ENCODE data around the gene FCN1. TPM values are rescaled to one million over a fixed set of nuclear protein-coding genes. Genes with fewer than 3 reads are reported as not detected.

Gene FCN1
- total RNA-seq, 4 donors from 2014 or later: 1.3 to 26.0 (median 1.8) TPM

- H3K9me3 ChIP-seq: no peaks in the 10 kb centered on the region
- H3K27ac ChIP-seq (replicated peaks in 1 of 4): no peak overlapping the region
- H3K4me3 ChIP-seq: no peak overlapping the region
- H3K4me1 ChIP-seq: peaks cover 0 to 7% (median 0%) of the 10 kb centered on the region in 4 donors
- no peak for DNase-seq (ENCODE audit: extremely low spot score)
- H3K36me3 ChIP-seq: no peaks in the 10 kb centered on the region
- H3K27me3 ChIP-seq: peaks cover 0 to 61% (median 0%) of the 10 kb centered on the region in 4 donors
- intact Hi-C loops (cut with DNase I): no loop called here
- WGBS: 93% methylated on average over 5 of the region's 5 CpGs
- TF ChIP-seq EP300 (IDR thresholded peaks at IDR 0.05): no peak
- no peak for TF ChIP-seq POLR2A (IDR thresholded peaks at IDR 0.05; ENCODE audit: low read depth)
- TF ChIP-seq POLR2AphosphoS5 (IDR thresholded peaks at IDR 0.05): no peak
Measured at GRCh38 chr9:134932606-134933005, 14.9 kb upstream of the FCN1 start.

GRCh38 chr9:134932171-134932570 is 14.5 kb upstream of the FCN1 start:
- no peak for DNase-seq (ENCODE audit: extremely low spot score)
- Histone ChIP-seq H3K27ac (replicated peaks in 1 of 4) (no peak overlapping the region), H3K4me3 (no peak overlapping the region), H3K27me3 (peaks cover 0 to 57% (median 0%) of the 10 kb centered on the region in 4 donors), H3K36me3 (no peaks in the 10 kb centered on the region), H3K9me3 (no peaks in the 10 kb centered on the region), H3K4me1 (peaks cover 0 to 7% (median 0%) of the 10 kb centered on the region in 4 donors)
- 94% methylated on average over 12 of the region's 12 CpGs for WGBS
- intact Hi-C loops (cut with DNase I): no loop called here
- TF ChIP-seq CTCF (IDR thresholded peaks at IDR 0.05) (no peak), POLR2AphosphoS5 (IDR thresholded peaks at IDR 0.05) (no peak), EP300 (IDR thresholded peaks at IDR 0.05) (no peak), POLR2A (IDR thresholded peaks at IDR 0.05; ENCODE audit: low read depth) (no peak)

- intact Hi-C loops (cut with DNase I): no loop called here
Measured at GRCh38 chr9:134930398-134930797, 12.7 kb upstream of the FCN1 start.

GRCh38 chr9:134929193-134930158 is 11.8 kb upstream of the FCN1 start:
- intact Hi-C loops (cut with DNase I): no loop called here
- Histone ChIP-seq H3K4me1 (peaks cover 0 to 7% (median 0%) of the 10 kb centered on the region in 4 donors), H3K27ac (replicated peaks in 1 of 4) (no peak overlapping the region), H3K36me3 (no peaks in the 10 kb centered on the region), H3K9me3 (no peaks in the 10 kb centered on the region), H3K27me3 (peaks cover 0 to 37% (median 0%) of the 10 kb centered on the region in 4 donors), H3K4me3 (no peak overlapping the region)
- no peak for DNase-seq (ENCODE audit: extremely low spot score)
- WGBS: 75% methylated on average over 12 of the region's 13 CpGs
- TF ChIP-seq CTCF (IDR thresholded peaks at IDR 0.05): no peak
- TF ChIP-seq POLR2A (IDR thresholded peaks at IDR 0.05; ENCODE audit: low read depth): no peak
- no peak for TF ChIP-seq EP300 (IDR thresholded peaks at IDR 0.05)
- TF ChIP-seq POLR2AphosphoS5 (IDR thresholded peaks at IDR 0.05): no peak

More at GRCh38 chr9:134930398-134930797, 12.7 kb upstream of the FCN1 start:
- peaks cover 0 to 7% (median 0%) of the 10 kb centered on the region in 4 donors for H3K4me1 ChIP-seq
- WGBS: 88% methylated on average over 13 of the region's 13 CpGs
- DNase-seq (ENCODE audit: extremely low spot score): no peak
- TF ChIP-seq POLR2AphosphoS5 (IDR thresholded peaks at IDR 0.05): no peak
- no peak for TF ChIP-seq POLR2A (IDR thresholded peaks at IDR 0.05; ENCODE audit: low read depth)
- TF ChIP-seq EP300 (IDR thresholded peaks at IDR 0.05): no peak
- H3K9me3 ChIP-seq: no peaks in the 10 kb centered on the region
- H3K27ac ChIP-seq (replicated peaks in 1 of 4): no peak overlapping the region
- H3K36me3 ChIP-seq: no peaks in the 10 kb centered on the region
- no peak overlapping the region for H3K4me3 ChIP-seq
- H3K27me3 ChIP-seq: peaks cover 0 to 46% (median 0%) of the 10 kb centered on the region in 4 donors

- no peaks in the 10 kb centered on the region for H3K36me3 ChIP-seq
- TF ChIP-seq CTCF (IDR thresholded peaks at IDR 0.05) (no peak), POLR2A (IDR thresholded peaks at IDR 0.05; ENCODE audit: low read depth) (no peak), POLR2AphosphoS5 (IDR thresholded peaks at IDR 0.05) (no peak), EP300 (IDR thresholded peaks at IDR 0.05) (no peak)
- no peak for DNase-seq (ENCODE audit: extremely low spot score)
- no peak overlapping the region for H3K4me3 ChIP-seq
- H3K27me3 ChIP-seq: peaks cover 0 to 30% (median 0%) of the 10 kb centered on the region in 4 donors
- H3K9me3 ChIP-seq: no peaks in the 10 kb centered on the region
- intact Hi-C loops (cut with DNase I): no loop called here
- H3K4me1 ChIP-seq: peaks cover 0 to 7% (median 0%) of the 10 kb centered on the region in 4 donors
- WGBS: 76% methylated on average over 11 of the region's 15 CpGs
- H3K27ac ChIP-seq (replicated peaks in 1 of 4): no peak overlapping the region
Measured at GRCh38 chr9:134928436-134929192, 10.9 kb upstream of the FCN1 start.

Measured in esophagus muscularis mucosa (tissue), 4 donors.